GM21576 (cell line): ENCODE data around the gene NRG3.

Experiments used
- ATAC-seq: cut with Tn5 transposase; IDR thresholded peaks from one replicate; pipeline ENCODE4 v1.9.1; 2021; ENCODE audit warnings: mild to moderate bottlenecking, moderate library complexity; ENCODE audit not compliant: unreplicated experiment

NRG3 gene

GRCh38 chr10:82358486-82359099, 483.6 kb downstream of the NRG3 start:
- ATAC-seq, result no peak

GRCh38 chr10:82361256-82361655, 486.3 kb downstream of the NRG3 start:
- no peak for ATAC-seq

DNA sequence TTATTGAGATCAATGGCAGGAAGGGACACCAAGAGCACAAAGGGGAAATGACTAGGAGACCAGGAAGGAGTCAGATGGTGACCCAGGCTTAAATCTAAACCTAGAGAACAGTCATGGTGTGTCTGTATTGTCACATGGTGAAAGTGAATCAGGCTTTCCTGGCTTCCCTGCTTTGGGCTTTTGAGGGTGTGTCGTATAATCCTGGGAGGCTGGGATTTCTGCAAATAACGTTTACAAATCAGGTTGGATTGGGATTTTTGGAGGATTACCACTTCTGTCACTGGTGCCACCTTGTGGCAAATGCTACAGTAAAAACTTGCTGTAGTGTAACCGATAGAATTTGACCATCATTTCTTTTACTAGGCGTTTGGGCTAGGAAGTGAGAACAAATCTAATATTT, 502.6 kb downstream of the NRG3 start:
- no peak for ATAC-seq

DNA sequence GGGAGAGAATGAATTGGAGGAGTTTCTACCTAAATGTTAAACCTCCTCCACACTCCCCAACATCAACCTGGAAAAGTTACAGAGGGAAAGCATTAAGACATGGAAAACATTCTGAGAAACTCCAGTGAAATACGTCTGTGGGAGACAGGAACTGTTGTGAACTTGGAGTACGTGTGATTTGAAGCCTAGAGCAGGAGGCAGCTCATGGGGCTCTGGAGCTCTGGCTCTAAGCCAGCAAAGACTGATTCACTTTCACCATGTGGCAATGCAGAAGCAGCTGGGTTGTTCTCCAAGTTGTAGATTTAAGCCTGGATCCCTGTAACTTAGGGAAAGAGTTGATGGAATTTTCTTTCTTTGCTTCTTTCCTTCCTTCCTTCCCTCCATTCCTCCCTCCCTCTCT, 503.2 kb downstream of the NRG3 start:
- no peak for ATAC-seq

- ATAC-seq, result no peak
Observed at GRCh38 chr10:82383350-82383749, 508.4 kb downstream of the NRG3 start.

GRCh38 chr10:82390866-82391658, 516.1 kb downstream of the NRG3 start:
- no peak for ATAC-seq

DNA sequence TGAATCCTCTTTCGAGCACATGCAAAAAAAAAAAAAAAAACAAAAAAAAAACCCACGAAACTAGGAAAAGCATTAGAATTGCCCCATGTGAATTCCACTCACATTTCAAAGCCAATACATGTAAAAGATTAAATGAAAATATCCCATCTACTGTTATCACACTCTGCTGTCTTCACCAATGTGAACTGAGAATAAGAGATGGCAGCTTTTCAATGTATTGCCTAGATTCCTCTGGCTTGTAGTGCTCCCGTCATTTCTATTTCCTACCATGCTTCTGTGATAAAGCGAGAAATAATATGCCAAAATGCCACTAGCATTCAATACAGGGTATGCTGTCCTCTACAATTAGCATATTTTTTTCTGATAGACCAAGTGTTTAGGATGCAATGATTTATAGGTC, 517.0 kb downstream of the NRG3 start:
- ATAC-seq, result no peak

GRCh38 chr10:82392533-82392932, 517.5 kb downstream of the NRG3 start:
- ATAC-seq, result no peak

DNA sequence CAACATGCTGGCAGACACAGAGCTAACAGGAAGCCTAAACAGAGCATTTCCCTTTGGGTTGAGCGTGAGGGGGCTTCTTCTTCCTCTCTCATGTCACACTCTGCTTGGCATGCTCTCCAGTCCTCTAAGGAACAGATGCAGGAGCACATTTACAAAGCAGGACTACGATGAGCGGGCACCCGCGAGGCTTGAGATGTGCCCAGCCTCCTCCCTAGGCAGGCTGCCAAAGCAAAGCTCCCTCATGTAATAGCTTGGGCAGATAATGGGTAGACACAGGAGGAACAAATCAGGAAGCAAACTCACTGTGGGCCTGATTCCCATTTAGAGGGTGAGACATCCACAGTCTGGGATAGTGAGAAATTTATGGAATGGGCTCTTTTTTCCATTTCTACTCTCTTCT, 519.1 kb downstream of the NRG3 start:
- ATAC-seq, result no peak

DNA sequence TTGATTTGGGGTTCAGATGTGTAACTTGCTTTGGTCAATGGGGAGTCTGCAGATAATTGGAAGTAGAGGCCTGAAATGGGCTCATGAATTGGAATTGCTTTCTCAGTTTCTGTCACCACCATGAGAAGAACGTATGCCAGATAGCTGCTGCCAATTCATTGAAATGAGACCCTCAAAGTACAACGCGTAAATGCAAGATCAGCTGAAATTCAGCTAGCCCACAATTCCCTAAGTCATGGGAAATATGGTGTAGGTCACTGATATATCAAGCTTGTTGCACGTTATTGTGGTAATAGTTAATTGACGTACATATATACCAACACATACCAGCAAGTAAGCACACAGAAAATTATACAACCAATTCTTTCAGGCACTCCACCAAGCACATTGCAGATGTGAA, 520.0 kb downstream of the NRG3 start:
- no peak for ATAC-seq

DNA sequence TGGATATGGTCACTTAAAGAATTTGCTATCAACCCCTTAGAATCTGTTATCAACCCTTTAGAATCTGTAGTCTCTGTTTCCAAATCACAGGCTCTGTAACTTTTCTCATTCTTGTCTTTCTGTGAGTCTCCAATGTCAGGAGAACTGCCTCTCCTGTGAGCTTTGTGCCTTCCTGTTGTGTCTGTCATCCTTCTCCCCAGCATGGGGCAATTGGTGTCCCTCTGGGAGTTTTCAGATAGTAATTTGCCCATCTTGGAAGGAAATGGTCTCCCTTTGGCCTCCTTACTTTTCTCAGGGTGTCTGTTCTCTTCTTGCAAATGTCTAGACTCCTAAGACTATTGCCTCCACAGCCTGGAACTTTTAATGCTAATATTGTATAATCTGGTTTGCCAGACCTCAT, 521.9 kb downstream of the NRG3 start:
- ATAC-seq, result no peak

GRCh38 chr10:82397854-82398253, 522.9 kb downstream of the NRG3 start:
- no peak for ATAC-seq

GRCh38 chr10:82399850-82400249, 524.9 kb downstream of the NRG3 start:
- no peak for ATAC-seq

GRCh38 chr10:82400841-82401240, 525.8 kb downstream of the NRG3 start:
- ATAC-seq, result no peak

GRCh38 chr10:82402906-82403401, 528.0 kb downstream of the NRG3 start:
- ATAC-seq, result no peak

- ATAC-seq, result no peak
Observed at GRCh38 chr10:82409671-82410070, 534.7 kb downstream of the NRG3 start.

DNA sequence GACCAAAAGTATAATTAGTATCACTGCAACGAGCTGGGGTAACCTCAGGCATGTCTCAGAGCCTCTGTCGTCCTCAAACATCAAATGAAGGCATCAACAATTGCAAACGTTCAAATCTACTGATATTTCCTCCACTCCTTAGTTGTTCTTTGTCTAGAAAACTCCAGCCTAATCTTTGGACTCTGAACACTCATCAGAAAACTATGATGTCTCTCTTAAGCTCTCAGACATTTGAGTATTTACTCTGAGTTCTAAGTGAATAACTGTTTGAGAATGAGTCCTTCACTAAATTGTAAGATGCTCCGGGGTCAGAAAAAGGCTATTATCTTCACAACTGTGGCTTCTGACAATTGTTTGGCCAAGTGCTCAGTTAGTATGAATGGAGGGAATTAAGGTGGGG, 536.4 kb downstream of the NRG3 start:
- ATAC-seq, result no peak

DNA sequence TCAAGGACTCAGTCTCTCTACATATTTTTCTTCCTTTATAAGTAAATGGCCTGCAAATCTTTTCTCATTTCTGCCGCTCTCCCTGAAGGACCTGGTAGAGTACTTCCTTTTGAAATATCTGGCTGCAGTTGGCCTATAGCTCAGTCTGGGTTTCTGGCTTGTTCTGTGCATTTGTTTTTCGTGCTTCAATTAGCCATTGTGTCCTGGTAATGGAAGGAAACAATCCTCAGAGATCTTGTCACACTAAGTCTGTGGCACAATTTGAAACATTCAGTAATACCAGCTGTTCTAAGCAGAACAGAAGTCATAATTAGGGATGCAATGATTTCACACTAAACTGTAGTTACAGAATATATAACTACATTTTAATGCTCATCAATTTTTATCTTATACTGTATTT, 545.0 kb downstream of the NRG3 start:
- ATAC-seq, result no peak

GRCh38 chr10:82429302-82429701, 554.3 kb downstream of the NRG3 start:
- no peak for ATAC-seq

GRCh38 chr10:82438277-82438676, 563.3 kb downstream of the NRG3 start:
- no peak for ATAC-seq

GRCh38 chr10:82440775-82441174, 565.8 kb downstream of the NRG3 start:
- ATAC-seq, result no peak

GRCh38 chr10:82452046-82452445, 577.1 kb downstream of the NRG3 start:
- no peak for ATAC-seq

GRCh38 chr10:82452676-82453075, 577.7 kb downstream of the NRG3 start:
- no peak for ATAC-seq
